Thoracic aorta (tissue), 2 donors: Measurements from ENCODE around the gene TSSC4. TPM values are rescaled to one million over a fixed set of nuclear protein-coding genes. Genes with fewer than 3 reads are reported as not detected.

Experiments
- ATAC-seq: fragments of 150-250 bp; one replicate; pipeline ENCODE4 v1.8.0; 2017; ENCODE audit warnings: low read depth; ENCODE audit not compliant: insufficient number of reproducible peaks, low FRiP score
- DNase-seq: peaks from one replicate; pipeline ENCODE4 v3.0.0-alpha.2; 2020; ENCODE audit warnings: low spot score
- H3K27ac ChIP-seq, 2 donors: fragments of 200-600 bp; sonication (generic); 1 replicate in 1 of 2; 2 replicates in 1 of 2; pipeline ENCODE4 v1.5.1; 2016; ENCODE audit warnings: mild to moderate bottlenecking in 2 of 2, moderate library complexity in 2 of 2
- H3K27me3 ChIP-seq: fragments of 200-600 bp; sonication (generic); replicated peaks from 2 replicates; pipeline ENCODE4 v1.6.0; 2016; ENCODE audit warnings: mild to moderate bottlenecking; ENCODE audit not compliant: insufficient read depth
- H3K36me3 ChIP-seq: fragments of 200-600 bp; sonication (generic); one replicate; pipeline ENCODE4 v1.5.1; 2016
- H3K4me1 ChIP-seq, 2 donors: fragments of 200-600 bp; sonication (generic); 1 replicate in 1 of 2; 2 replicates in 1 of 2; pipeline versions ENCODE4 v1.5.1 to v1.6.0; 2016; ENCODE audit warnings: low read depth in 2 of 2, mild to moderate bottlenecking in 1 of 2; ENCODE audit not compliant: control insufficient read depth in 1 of 2
- H3K4me3 ChIP-seq: fragments of 200-600 bp; sonication (generic); 2 replicates; pipeline ENCODE4 v1.5.1; 2016; ENCODE audit warnings: mild to moderate bottlenecking
- H3K9me3 ChIP-seq: fragments of 200-600 bp; sonication (generic); 2 replicates; pipeline ENCODE4 v1.5.1; 2016
- total RNA-seq, 2 donors: library from RNA; depleted of rRNA; stranded (reverse); fragments of >200 nt; gene quantifications; one replicate each; pipeline versions ENCODE4 v1.1.0 to v1.2.3, GENCODE V29; 2016
- TF ChIP-seq, protein P1 (sequence below): fragments of 200-600 bp; sonication (generic); IDR thresholded peaks from one replicate; pipeline ENCODE4 v1.5.1; 2019; ENCODE audit warnings: antibody characterized with exemption

The TSSC4 gene
- total RNA-seq, 2 donors from 2014 or later = 31.6 to 57.9 TPM

DNA sequence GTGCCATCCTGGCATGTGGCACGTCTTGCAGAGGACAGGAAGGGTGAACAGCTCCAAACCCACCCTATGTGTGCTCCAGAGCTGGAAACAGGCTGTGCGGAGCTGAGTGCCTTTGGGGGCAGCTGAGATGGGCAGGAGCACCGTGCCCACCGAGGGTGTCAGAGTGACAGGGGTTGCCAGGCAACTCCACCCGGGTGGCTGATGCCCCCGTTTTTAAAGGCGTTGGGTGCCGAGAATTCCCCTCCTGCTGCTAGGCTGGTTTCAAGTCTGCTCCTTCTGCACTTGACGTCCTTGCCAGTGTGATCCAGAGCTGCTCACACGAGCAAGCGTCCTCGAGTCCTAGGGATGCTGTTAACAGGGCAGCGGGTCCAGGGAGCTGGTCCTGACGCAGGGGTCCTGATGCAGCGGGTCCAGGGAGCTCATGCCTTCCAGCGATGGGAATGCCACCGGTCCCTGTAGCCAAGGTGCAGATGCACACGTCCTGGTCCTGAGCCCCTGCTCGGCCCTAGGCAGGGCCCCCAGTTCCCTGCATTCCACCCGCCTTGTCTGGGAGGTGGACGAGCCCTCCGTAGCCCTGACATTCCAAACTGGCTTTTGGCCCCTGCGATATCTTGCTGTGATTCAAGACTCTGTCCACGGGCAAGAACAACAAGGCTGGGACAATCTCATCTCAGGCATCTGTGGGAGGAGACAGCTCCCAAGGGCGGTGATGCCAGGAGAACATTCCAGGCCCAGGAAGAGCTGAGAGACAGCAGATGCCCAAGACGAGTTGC is 49.2 kb downstream of the TSSC4 start:
- no peak overlapping the region for H3K27ac ChIP-seq
- no peaks in the 10 kb centered on the region for H3K9me3 ChIP-seq
- DNase-seq (no peak), ATAC-seq (no peak)
- H3K4me1 ChIP-seq = no peaks in the 10 kb centered on the region
- H3K27me3 ChIP-seq = no peaks in the 10 kb centered on the region
- H3K4me3 ChIP-seq = no peak overlapping the region
- no peaks in the 10 kb centered on the region for H3K36me3 ChIP-seq
- TF ChIP-seq, protein P1, sequence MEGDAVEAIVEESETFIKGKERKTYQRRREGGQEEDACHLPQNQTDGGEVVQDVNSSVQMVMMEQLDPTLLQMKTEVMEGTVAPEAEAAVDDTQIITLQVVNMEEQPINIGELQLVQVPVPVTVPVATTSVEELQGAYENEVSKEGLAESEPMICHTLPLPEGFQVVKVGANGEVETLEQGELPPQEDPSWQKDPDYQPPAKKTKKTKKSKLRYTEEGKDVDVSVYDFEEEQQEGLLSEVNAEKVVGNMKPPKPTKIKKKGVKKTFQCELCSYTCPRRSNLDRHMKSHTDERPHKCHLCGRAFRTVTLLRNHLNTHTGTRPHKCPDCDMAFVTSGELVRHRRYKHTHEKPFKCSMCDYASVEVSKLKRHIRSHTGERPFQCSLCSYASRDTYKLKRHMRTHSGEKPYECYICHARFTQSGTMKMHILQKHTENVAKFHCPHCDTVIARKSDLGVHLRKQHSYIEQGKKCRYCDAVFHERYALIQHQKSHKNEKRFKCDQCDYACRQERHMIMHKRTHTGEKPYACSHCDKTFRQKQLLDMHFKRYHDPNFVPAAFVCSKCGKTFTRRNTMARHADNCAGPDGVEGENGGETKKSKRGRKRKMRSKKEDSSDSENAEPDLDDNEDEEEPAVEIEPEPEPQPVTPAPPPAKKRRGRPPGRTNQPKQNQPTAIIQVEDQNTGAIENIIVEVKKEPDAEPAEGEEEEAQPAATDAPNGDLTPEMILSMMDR = no peak

DNA sequence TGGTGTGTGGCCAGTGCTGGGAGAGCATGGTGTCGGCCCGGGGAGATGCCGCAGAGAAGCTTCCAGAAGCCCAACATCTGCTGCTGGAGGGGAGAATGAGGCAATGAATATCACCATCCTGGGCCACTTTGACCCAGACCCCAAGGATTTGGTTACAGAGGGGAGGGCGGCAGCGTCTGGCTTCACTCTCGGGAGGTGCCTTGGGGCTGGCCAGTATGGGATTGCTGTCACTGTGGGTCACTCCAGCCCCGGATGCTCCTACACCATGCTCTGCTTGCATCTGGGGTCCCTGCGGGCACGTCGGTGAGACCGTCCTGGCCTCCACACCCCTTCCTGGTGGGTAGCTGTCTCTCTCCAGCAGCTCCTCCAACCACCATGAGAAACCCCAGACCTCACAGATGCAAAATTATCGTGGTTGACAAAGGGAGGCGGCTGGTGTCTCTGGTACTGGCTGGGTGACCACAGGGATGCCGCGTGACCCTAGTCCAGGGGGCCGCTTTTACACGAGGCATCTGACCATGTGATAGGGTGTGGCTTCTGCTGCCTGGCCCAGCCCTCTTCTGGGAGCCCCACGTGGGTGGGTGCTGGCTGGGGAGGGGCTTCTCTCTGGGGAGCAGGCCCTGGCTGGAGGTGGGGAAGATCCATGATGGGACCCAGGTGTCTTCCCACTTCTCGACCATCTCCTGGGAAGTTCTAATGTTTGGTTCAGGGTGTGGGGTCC is 49.9 kb downstream of the TSSC4 start:
- no peak for DNase-seq
- H3K36me3 ChIP-seq = no peaks in the 10 kb centered on the region
- no peak overlapping the region for H3K27ac ChIP-seq
- no peak overlapping the region for H3K4me3 ChIP-seq
- H3K4me1 ChIP-seq = no peaks in the 10 kb centered on the region
- H3K27me3 ChIP-seq = no peaks in the 10 kb centered on the region
- ATAC-seq = no peak
- TF ChIP-seq, protein P1 = no peak
- H3K9me3 ChIP-seq = no peaks in the 10 kb centered on the region

DNA sequence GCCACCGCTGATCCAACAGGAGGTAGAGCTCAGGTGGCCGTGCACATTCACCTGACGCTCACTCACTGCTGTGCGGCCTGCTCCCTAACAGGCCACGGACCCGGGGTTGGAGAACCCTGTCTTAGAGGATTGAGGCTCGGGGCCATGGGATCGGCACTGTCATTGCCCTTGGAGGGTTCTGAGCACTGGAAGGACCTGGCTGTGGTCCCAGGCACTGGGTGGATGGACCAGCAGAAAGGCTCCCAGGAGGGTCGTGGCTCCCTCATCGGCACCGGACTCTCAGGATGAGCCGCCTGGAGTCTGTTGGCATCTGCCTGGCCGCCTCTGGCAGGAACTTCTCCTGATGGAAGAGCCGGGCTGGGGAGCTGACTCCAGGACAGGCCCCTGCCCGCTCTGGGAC is 50.8 kb downstream of the TSSC4 start:
- Histone ChIP-seq H3K4me3 (no peak overlapping the region), H3K27ac (no peak overlapping the region), H3K27me3 (no peaks in the 10 kb centered on the region), H3K9me3 (no peaks in the 10 kb centered on the region), H3K4me1 (no peaks in the 10 kb centered on the region), H3K36me3 (no peaks in the 10 kb centered on the region)
- TF ChIP-seq, protein P1 = no peak
- no peak for ATAC-seq
- no peak for DNase-seq

DNA sequence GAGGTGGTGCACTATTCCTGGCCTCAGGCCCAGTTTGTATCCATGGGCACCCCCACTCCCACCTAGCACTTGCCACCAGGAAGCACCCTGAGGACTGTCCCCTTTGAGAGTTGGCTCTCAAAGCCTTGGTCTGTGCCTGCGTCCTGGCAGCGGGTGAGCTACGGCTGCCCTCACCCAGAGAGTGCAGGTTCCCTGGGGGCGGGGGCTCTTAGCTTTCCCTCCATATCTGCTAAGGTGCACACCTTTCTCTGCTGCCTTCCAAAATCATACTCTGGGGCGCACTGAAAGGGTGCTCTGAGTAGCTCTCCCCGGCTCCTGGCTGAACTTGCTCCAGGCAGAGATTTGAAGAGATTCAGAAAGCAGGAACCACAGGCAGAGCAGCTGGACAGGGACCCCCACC is 51.4 kb downstream of the TSSC4 start:
- H3K9me3 ChIP-seq = no peaks in the 10 kb centered on the region
- no peaks in the 10 kb centered on the region for H3K27me3 ChIP-seq
- no peak for ATAC-seq
- TF ChIP-seq, protein P1 = no peak
- no peak overlapping the region for H3K27ac ChIP-seq
- no peaks in the 10 kb centered on the region for H3K4me1 ChIP-seq
- H3K4me3 ChIP-seq = no peak overlapping the region
- no peak for DNase-seq
- H3K36me3 ChIP-seq = no peaks in the 10 kb centered on the region

DNA sequence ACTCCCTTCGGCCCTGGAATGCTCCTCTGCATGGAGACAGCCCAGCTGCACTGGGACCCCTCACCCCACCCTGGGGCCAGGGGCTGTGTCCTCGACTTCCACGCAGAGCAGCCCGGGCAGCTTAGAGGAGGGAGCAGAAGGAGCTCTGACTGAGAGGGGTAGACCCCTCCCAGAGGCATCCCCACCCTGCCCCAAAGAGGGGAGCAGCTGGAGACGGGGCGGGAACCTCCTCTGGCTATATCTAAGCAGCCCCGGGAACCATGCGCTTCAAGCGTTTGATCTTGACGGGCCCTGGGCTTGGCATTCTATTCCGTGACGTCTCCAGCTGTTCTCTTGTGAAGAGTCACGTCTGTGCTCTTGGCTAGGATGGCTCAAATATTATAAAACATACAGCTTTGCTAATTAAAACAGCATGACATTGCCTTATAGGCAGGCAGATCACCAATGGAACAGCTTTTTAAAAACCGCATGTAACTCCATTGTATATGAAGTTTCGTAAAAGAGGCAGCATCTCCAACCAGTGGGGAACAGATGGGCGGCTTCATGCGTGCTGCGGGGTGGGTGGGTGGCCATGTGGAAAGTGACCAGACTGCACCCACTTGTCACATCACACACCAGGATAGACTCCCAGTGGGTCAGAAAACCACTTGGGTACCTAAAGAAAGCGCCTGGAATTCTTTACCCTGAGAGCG is 51.9 kb downstream of the TSSC4 start:
- no peak for DNase-seq

More for the DNA sequence above, 51.9 kb downstream of the TSSC4 start:
- H3K4me1 ChIP-seq = no peaks in the 10 kb centered on the region
- no peak for ATAC-seq
- H3K27me3 ChIP-seq = no peaks in the 10 kb centered on the region
- TF ChIP-seq, protein P1 = no peak
- no peak overlapping the region for H3K4me3 ChIP-seq
- H3K9me3 ChIP-seq = no peaks in the 10 kb centered on the region
- H3K27ac ChIP-seq = no peak overlapping the region
- H3K36me3 ChIP-seq = no peaks in the 10 kb centered on the region
